Measurements from ENCODE around the gene ARGLU1. TPM values are rescaled to one million over a fixed set of nuclear protein-coding genes. Genes with fewer than 3 reads are reported as not detected.

The ARGLU1 gene
- total RNA-seq, 1 experiment from 2014 or later = 115 TPM

- H3K9me3 Mint-ChIP-seq = peaks cover 32% of the 10 kb centered on the region
- ATAC-seq = no peak
- H3K4me1 Mint-ChIP-seq = no peaks in the 10 kb centered on the region
- POLR2A ChIA-PET = no interaction called here
- peaks cover 26% of the 10 kb centered on the region for H3K36me3 Mint-ChIP-seq
- TF ChIP-seq NFATC4 (CRISPR knock-in tag; IDR thresholded peaks at IDR 0.05) (no peak), CREB1 (CRISPR knock-in tag; IDR thresholded peaks at IDR 0.05) (no peak), E2F1 (CRISPR knock-in tag; IDR thresholded peaks at IDR 0.05) (no peak), FOXJ3 (CRISPR knock-in tag; IDR thresholded peaks at IDR 0.05; ENCODE audit: borderline replicate concordance) (no peak), GRHL2 (CRISPR knock-in tag; IDR thresholded peaks at IDR 0.05; ENCODE audit: insufficient replicate concordance, severe bottlenecking) (no peak), TP53 (CRISPR knock-in tag; IDR thresholded peaks at IDR 0.05) (no peak), ZNF671 (CRISPR knock-in tag; IDR thresholded peaks at IDR 0.05) (no peak), ZBTB21 (CRISPR knock-in tag; IDR thresholded peaks at IDR 0.05; ENCODE audit: borderline replicate concordance) (no peak), ZNF532 (CRISPR knock-in tag; IDR thresholded peaks at IDR 0.05; ENCODE audit: borderline replicate concordance) (no peak), KAT7 (CRISPR knock-in tag; IDR thresholded peaks at IDR 0.05; ENCODE audit: borderline replicate concordance) (no peak), MXD4 (CRISPR knock-in tag; IDR thresholded peaks at IDR 0.05; ENCODE audit: borderline replicate concordance) (no peak), ATF3 (CRISPR knock-in tag; conservative IDR thresholded peaks at IDR 0.05) (no peak), ZNF512 (CRISPR knock-in tag; IDR thresholded peaks at IDR 0.05; ENCODE audit: borderline replicate concordance) (no peak), CBFB (CRISPR knock-in tag; IDR thresholded peaks at IDR 0.05; ENCODE audit: low read depth) (no peak)
- CTCF ChIA-PET = no interaction called here
- DNase-seq (ENCODE audit: low spot score) = no peak
- H3K4me3 Mint-ChIP-seq = no peak overlapping the region
- no peak overlapping the region for H3K27ac Mint-ChIP-seq
- H3K27me3 Mint-ChIP-seq (ENCODE audit: low read depth) = no peaks in the 10 kb centered on the region; the same call in 1 of the 2 replicates
Observed at GRCh38 chr13:106589716-106590115, 21.8 kb upstream of the ARGLU1 start.

GRCh38 chr13:106588367-106588766, 20.4 kb upstream of the ARGLU1 start:
- H3K4me1 Mint-ChIP-seq = no peaks in the 10 kb centered on the region
- ChIA-PET POLR2A (no interaction called here), CTCF (no interaction called here)
- no peaks in the 10 kb centered on the region; the same call in 1 of the 2 replicates for H3K27me3 Mint-ChIP-seq (ENCODE audit: low read depth)
- DNase-seq (ENCODE audit: low spot score) (no peak), ATAC-seq (no peak)
- H3K4me3 Mint-ChIP-seq = no peak overlapping the region
- no peak overlapping the region for H3K27ac Mint-ChIP-seq
- peaks cover 44% of the 10 kb centered on the region for H3K9me3 Mint-ChIP-seq
- H3K36me3 Mint-ChIP-seq = peaks cover 32% of the 10 kb centered on the region
- TF ChIP-seq MAX (CRISPR knock-in tag; IDR thresholded peaks at IDR 0.05) = no peak
- no peak for TF ChIP-seq JAZF1 (CRISPR knock-in tag; IDR thresholded peaks at IDR 0.05)
- TF ChIP-seq CREM (CRISPR knock-in tag; IDR thresholded peaks at IDR 0.05) = no peak
- TF ChIP-seq ZMAT4 (CRISPR knock-in tag; IDR thresholded peaks at IDR 0.05) = no peak
- TF ChIP-seq PRDM15 (CRISPR knock-in tag; IDR thresholded peaks at IDR 0.05) = no peak
- no peak for TF ChIP-seq KAT7 (CRISPR knock-in tag; IDR thresholded peaks at IDR 0.05; ENCODE audit: borderline replicate concordance)
- TF ChIP-seq AFF4 (CRISPR knock-in tag; IDR thresholded peaks at IDR 0.05; ENCODE audit: borderline replicate concordance) = no peak
- TF ChIP-seq NFATC4 (CRISPR knock-in tag; IDR thresholded peaks at IDR 0.05) = no peak

Measured in WTC11 (cell line).